ENCODE data around the gene SLC16A9. TPM values are rescaled to one million over a fixed set of nuclear protein-coding genes. Genes with fewer than 3 reads are reported as not detected.

Gene SLC16A9
- total RNA-seq, 1 experiment from 2014 or later: 5.9 TPM

- ChIA-PET POLR2A (no interaction called here), RAD21 (ENCODE audit: low non-redundant PET in 1 of 2, low total read pairs in 2 of 2, uncharacterized antibody in 2 of 2, unreplicated experiment in 2 of 2) (no interaction called here), CTCF (no interaction called here)
- H4K20me1 ChIP-seq (ENCODE audit: insufficient read depth): no peaks in the 10 kb centered on the region
- no peak overlapping the region for H3K27ac ChIP-seq (ENCODE audit: low read depth, low read length)
- H3K27me3 ChIP-seq (ENCODE audit: insufficient read depth, low read length): no peaks in the 10 kb centered on the region
- TF ChIP-seq SIN3A (IDR thresholded peaks at IDR 0.05; ENCODE audit: low read depth) (no peak), ELF1 (IDR thresholded peaks at IDR 0.05; ENCODE audit: borderline replicate concordance, low read depth) (no peak), ZBTB33 (IDR thresholded peaks at IDR 0.05; ENCODE audit: extremely low read depth, insufficient replicate concordance, low read length) (no peak), TCF7L2 (IDR thresholded peaks at IDR 0.05; ENCODE audit: borderline replicate concordance, extremely low read depth, insufficient read depth, insufficient read length) (no peak), SRF (IDR thresholded peaks at IDR 0.05; ENCODE audit: low read depth) (no peak), CBX3 (IDR thresholded peaks at IDR 0.05; ENCODE audit: low read depth) (no peak), JUND (IDR thresholded peaks at IDR 0.05) (no peak), FOSL1 (IDR thresholded peaks at IDR 0.05; ENCODE audit: low read depth) (no peak)
- TF ChIP-seq, protein P1, sequence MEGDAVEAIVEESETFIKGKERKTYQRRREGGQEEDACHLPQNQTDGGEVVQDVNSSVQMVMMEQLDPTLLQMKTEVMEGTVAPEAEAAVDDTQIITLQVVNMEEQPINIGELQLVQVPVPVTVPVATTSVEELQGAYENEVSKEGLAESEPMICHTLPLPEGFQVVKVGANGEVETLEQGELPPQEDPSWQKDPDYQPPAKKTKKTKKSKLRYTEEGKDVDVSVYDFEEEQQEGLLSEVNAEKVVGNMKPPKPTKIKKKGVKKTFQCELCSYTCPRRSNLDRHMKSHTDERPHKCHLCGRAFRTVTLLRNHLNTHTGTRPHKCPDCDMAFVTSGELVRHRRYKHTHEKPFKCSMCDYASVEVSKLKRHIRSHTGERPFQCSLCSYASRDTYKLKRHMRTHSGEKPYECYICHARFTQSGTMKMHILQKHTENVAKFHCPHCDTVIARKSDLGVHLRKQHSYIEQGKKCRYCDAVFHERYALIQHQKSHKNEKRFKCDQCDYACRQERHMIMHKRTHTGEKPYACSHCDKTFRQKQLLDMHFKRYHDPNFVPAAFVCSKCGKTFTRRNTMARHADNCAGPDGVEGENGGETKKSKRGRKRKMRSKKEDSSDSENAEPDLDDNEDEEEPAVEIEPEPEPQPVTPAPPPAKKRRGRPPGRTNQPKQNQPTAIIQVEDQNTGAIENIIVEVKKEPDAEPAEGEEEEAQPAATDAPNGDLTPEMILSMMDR (IDR thresholded peaks at IDR 0.05 in 2 of 3, conservative IDR thresholded peaks at IDR 0.05 in 1 of 3; ENCODE audit: borderline replicate concordance in 1 of 3, insufficient read depth in 1 of 3, low read depth in 2 of 3, low read length in 2 of 3): no peak
- H3K9ac ChIP-seq (ENCODE audit: low read length): no peak overlapping the region
- H3K9me2 ChIP-seq (ENCODE audit: insufficient read depth): no peaks in the 10 kb centered on the region
- no peaks in the 10 kb centered on the region for H3K36me3 ChIP-seq (ENCODE audit: control insufficient read depth in 1 of 2, insufficient read depth in 2 of 2, low read length in 2 of 2)
- ATAC-seq: no peak
- H2AFZ ChIP-seq (ENCODE audit: low read depth, low read length, poor library complexity, severe bottlenecking): no peak overlapping the region
- DNase-seq (ENCODE audit: low read depth, low spot score): no peak
- H3K79me2 ChIP-seq (ENCODE audit: insufficient read depth, low read length): no peaks in the 10 kb centered on the region
- peaks cover 0 to 22% of the 10 kb centered on the region in 2 experiments; a peak in 2 of 4 replicates for H3K4me1 ChIP-seq (ENCODE audit: control insufficient read depth in 1 of 2, insufficient read depth in 2 of 2, low read length in 2 of 2)
- no peaks in the 10 kb centered on the region for H3K9me3 ChIP-seq (ENCODE audit: control insufficient read depth in 1 of 2, insufficient read depth in 1 of 2, low read depth in 1 of 2, low read length in 2 of 2)
- H3K4me2 ChIP-seq (ENCODE audit: low read length): no peak overlapping the region
- intact Hi-C loops (cut with micrococcal nuclease): no loop called here
- no peak overlapping the region for H3K4me3 ChIP-seq (replicated peaks in 1 of 2; ENCODE audit: low read depth in 1 of 2, low read length in 2 of 2)
- BruUV-seq (replicated peaks): no TSS peak
These were observed 33.8 kb downstream of the SLC16A9 start for GRCh38 chr10:59675812-59676211.
